ENCODE results near the gene SLC25A12.
"Not testable (repeated sequence)": the region's sequence is repeated elsewhere in the genome, so short reads cannot be mapped to it uniquely, and the experiment has no call there.

The SLC25A12 gene

DNA sequence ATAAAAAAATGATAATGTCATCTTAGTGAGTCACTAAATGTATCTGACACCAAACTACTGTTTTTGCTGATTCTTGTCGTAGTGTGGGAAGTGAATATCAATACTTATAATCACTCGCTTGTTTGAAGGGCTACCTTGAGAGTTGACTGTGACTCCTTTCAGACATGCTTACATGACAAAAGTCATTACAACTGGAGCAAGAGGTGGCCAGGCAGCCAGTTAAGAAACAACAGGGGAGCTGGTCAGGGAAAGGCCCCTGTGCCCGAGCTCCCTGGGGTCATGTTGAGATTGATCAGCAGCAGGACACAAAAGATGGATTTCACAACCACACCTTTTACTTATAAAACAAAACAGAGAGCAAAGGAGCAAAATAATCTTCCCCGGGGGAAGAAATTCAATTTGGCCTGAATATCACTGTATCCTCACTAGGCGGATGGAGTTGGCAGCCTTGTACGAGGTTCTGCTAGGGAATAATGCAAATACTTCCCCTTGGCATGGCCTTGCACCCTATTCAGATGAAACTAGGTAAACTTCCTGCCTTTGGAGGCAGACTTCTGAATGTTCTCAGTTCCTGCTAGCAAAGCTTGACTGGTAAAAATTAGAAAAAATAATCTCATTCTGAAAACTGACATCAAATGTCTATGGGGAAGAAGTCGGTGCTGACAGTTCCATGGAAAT lies 105.6 kb downstream of the SLC25A12 start:
- peak; percentile 14 for DNase-seq

DNA sequence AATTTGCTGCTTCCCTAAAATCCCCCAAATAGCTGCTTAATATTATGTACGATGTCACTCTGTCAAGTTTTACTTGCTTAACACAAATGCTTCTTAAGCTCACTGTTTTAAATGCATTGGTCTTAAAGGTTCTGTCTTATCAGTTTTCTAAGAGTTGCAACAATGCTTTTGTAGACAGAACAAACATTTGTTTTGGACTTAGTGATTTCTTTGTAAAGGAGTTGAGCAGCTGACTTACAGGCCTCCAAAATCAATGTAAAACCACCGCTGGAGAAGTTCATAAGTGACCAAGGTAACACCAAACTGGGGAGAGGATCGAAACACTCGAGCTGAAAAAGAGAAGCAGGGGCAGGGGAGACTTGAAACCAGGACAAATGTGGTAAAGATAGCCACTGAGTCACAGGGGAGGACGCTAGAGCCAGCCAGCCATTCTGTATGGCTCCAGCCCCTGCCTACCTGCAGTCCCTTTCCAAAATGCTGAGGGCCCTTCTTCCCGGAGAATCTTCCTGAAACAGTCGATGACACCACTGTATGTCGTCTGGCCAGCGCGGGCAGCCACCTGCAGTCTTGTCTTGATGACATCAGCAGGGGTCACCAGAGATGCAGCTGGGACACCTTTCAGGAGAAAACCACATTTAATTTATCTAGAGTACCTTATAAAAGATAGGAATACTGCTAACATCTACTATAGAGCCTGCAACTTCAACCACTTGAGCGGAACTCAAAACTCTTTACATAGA lies 106.5 kb downstream of the SLC25A12 start:
- DNase-seq, result no peak

DNA sequence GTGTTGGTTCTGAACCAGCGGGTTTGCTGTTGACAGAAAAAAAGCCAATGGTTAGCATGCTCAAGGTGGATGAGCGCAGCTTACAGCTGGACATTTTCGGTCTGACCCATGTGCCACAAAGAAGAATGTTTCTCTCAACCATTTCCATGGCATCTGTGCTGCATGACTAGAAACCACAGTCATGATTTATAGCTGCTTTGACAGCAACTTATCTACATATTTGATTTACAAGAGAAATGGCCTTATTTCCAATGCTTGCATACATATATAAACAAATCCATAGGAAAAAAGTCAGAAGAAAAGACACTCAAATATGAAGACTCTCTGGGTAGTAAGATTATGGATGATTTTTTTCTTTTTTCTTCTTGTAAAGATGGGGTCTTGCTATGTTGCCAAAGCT lies 108.6 kb downstream of the SLC25A12 start:
- DNase-seq, result no peak

DNA sequence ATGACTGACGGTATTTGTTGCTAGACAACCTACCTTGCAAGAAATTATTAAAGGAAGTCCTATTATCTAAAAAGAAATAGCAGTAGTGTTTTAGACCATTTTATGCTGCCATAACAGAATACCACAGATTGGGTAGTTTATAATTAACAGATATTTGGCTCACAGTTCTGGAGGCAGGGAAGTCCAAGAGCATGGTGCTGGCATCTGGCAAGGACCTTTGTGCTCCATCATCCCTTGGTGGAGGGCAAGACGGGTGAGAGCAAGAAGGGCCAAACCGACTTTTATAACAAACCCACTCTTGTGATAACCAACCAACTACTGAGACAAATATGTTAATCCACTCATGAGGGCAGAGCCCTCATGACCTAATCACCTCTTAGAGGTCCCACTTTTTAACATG lies 115.5 kb downstream of the SLC25A12 start:
- no peak for DNase-seq

DNA sequence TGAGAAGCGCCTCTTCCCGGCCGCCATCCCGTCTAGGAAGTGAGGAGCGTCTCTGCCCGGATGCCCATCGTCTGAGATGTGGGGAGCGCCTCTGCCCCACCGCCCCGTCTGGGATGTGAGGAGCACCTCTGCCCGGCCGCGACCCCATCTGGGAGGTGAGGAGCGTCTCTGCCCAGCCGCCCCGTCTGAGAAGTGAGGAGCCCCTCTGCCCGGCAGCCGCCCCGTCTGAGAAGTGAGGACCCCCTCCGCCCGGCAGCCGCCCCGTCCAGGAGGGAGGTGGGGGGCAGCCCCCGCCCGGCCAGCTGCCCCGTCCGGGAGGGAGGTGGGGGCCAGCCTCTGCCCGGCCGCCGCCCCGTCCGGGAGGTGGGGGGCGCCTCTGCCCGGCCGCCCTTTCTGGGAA lies 119.5 kb downstream of the SLC25A12 start:
- DNase-seq, result not testable (repeated sequence)

DNA sequence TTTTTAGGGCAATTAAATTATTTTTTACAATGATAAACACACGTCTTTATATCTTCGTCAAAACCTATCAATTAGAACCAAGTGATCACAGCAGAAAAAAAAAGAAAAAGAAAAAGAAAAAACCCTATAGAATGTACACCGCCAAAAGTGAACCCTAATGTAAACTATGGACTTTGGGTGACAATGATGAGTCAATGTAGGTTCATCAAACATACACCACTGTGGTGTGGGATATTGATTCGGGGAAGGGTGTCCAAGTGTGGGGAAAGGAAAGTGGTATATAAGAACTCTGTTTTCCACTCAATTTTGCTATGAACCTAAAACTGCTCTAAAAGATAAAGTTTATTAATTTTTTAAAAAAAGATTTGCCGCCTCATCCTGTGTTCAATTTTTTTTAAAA lies 121.7 kb downstream of the SLC25A12 start:
- DNase-seq, result no peak

DNA sequence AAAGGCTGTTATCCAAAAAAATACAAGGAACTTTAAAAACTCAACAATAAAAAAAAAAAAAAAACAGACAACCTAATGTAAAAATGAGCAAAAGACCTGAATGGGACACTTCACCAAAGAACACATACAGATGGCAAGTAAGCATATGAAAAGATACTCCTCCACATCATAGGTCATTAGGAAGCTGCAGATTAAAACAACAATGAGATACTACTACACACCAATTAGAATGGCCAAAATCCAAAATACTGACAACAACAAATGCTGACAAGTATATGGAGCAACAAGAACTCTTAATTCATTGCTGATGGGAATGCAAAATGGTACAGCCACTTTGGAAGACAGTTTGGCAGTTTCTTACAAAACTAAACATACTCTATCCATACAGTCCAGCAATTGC lies 122.6 kb downstream of the SLC25A12 start:
- DNase-seq, result no peak

DNA sequence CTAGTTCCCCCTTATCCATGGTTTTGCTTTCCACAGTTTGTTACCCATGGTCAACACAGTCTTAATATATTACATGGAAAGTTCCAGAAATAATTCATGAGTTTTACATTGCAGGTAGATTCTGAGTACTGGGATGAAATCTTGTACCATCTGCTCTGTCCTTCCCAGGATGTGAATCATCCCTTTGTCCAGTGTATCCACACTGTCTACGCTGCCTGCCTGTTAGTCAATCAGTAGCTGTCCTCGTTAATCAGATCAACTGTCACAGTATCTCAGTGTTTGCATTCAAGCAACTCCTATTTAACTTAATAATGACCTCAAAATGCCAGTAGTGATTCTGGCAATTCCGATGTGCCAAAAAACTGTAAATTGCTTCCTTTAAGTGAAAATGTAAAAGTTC lies 130.4 kb downstream of the SLC25A12 start:
- no peak for DNase-seq

DNA sequence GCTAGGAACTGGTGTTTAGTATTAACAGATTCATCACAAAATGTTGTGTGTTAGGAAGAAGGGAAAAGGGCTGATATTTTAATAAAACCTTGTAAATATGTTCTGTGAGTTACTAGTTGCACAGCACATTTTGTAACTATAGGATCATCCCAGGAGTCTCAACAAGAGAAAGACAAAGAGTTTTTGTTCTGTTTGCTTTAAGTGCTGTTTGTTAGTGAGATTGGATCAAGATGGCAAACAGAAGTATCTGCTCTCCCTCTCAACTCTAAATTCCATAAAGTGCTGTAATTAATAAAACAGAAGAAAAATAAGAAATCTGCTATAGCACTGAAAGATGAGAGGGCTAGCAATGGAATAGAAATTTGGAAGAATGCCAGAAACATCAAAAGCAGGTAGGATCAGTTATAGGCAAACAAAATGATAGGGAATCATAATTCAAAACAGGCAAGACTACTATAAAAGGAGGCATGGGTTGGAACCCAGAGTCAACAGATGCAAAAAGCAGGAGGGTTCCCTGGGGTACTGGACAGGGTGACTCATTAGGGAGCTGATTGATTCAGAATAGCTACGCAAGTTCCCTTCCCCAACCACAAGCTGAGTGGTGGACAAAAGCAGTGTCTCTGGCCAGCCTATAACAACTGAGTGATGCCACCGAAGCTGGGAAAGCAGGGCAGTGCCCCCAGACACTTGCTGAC lies 131.0 kb downstream of the SLC25A12 start:
- no peak for DNase-seq

DNA sequence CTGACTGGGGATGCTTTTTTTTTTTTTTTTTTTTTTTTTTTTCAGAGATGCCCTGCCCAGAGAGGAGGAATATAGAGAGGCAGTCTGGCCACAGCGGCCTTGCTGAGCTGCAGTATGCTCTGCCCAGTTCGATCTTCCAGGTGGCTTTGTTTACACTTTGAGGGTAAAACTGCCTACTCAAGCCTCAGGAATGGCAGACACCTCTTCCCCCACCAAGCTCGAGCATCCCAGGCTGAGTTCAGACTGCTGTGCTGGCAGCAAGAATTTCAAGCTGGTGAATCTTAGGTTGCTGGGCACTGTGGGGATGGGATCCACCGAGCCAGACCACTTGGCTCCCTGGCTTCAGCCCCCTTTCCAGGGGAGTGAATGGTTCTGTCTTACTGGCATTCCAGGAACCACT lies 132.9 kb downstream of the SLC25A12 start:
- DNase-seq, result not testable (repeated sequence)

DNA sequence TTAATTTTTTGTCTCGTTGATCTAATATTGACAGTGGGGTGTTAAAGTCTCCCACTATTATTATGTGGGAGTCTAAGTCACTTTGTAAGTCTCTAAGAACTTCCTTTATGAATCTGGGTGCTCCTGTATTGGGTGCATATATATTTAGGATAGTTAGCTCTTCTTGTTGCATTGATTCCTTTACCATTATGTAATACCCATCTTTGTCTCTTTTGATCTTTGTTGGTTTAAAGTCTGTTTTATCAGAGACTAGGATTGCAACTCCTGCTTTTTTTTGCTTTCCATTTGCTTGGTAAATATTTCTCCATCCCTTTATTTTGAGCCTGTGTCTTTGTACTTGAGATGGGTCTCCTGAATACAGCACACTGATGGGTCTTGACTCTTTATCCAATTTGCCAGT lies 135.3 kb downstream of the SLC25A12 start:
- not testable (repeated sequence) for DNase-seq

DNA sequence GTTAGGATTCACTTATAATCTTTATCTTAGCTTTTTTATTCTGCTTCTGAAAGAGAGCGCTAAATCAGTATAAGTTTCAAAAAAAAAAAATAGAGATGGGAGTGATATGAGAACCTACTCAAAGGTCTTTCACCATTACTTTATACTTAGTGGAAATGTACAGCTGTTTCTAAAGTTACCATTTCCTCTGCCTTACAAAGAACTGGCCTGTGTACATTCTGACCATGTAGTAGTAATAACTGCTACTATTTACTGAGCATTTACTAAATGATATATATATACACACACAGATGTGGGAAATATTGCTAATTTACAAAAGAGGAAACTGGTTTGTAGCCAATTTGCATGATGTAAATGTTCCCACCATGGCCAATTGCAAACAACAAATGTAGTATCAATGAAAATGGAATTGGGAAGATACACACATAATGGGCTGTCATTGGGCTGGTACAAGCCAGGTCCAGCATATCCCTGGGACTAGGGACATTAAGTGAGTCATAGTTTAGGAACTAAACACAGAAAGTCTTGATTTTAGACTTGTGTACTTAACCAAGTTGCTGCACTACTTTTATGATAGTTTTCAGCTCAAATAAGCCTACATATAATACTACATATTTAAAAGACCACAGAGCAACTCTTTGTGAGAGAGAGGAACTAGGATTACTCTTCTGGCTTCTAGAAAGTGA lies 139.6 kb downstream of the SLC25A12 start:
- no peak for DNase-seq

DNA sequence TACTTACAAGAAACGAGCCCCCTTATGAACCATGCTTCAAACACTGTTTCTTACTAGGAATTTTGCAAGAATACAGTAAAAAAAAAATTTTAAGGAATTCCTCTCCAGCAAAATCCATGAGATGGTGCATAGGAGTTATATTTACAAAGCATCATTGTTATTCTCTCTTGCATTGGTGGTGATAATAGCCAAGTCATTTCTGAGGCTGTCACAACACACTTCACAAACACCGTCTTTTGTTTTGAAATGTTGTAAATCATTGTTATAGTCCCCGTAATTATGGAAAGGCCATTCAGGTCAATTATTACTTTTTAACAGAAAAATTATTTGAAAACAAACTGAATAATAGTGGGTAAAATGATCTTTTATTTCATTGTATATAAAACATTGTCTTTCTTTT lies 146.7 kb downstream of the SLC25A12 start:
- no peak for DNase-seq

DNA sequence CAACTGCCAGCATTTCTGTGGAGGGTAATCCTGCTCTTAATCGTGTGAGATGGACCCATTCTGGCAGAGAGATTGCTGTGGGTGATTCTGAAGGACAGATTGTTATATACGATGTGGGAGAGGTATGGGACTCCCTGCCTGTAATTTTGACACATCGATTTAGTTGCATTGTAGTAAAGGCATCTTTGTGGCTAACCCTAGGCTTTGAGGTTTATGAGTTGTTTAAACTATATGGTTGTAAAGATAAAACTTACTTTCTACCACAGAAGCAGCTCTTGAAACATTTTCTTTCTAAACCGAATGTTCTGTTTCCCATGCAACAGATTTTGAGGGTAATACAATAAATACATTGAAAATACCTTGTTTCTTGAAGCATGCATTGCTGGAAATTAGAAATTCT lies 148.2 kb downstream of the SLC25A12 start:
- DNase-seq, result no peak

DNA sequence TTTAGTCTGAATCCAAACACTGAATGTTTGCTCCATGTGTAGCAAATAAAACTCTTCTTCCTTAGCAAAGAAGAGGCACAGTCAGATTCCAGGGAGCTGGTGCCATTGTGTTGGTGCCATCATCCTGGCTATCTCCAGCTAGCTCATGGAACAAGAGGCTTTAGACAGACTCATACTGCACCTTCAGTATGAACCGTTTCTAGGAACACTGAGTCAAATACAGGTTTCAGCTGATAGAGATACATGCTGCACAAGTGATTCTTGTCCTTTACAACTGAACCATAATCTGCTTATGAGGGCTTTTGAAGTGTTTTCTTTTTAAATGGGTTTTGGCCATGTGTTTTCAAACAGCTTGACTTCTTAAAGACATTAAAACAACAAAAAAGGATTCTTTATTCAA lies 148.9 kb downstream of the SLC25A12 start:
- DNase-seq, result no peak

DNA sequence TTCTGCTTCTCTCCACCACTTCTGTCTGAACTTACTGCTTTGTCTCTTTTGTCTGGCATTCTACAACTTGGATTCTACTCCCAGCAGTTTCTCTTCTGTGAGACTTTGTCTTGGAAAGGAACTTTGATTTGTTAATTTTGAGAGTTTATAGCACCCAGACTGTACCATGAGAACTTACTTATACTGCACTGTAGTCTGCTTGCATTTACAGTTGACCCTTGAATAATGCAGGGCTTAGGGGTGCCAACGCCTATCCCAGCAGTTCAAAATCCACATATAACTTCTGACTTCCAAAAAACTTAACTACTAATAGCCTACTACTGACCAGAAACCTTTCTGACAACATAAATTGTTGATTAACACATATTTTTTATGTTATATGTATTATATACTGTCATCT lies 151.3 kb downstream of the SLC25A12 start:
- DNase-seq, result no peak

DNA sequence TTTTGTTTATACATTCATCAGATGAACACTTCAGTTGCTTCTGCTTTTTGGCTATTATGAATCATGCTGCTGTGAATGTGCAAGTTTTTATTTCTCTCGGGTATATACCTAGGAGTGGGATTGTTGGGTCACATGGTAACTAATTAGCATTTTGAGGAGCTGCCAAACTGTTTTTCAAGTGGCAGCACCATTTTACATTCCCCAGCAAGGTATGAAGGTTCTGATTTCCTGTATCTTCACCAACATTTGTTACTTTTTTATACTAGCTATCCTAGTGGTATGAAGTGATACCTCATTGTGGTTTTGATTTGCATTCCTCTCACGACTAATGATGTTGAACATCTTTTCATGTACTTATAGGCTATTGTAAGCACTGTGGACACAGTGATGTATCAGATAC lies 152.9 kb downstream of the SLC25A12 start:
- DNase-seq, result no peak

DNA sequence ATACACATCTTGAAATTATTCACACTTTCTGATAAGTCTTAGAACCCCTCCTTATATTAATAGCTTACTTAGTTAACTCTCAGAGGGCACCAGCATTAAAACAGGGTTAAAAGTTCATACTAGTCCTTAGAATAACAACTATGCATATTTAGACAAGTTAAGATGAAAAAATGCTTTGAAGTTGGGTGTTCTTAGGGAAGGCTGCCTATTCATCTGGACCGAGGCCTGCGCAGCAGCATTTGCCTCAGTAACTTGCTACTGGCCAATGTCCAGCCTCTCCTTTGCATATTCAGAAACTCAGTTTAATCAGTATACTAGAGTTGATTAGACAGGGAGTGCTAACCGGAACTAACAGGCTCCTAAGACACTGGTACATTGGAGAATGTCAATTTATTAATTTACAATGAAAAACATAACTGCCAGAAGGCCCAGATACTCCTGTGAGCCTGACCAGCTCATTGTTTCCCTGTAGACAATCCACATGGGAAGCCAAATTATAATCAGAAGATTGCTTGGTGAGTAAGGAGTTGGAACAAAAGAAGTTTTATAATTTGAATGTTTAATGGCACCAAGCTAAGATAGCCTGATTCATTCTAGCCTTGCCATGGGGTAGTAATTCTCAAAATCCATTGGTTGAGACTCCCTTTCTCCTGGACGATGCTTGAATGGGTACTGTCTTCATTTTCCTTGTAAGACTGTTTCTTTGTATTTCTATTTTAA lies 157.9 kb downstream of the SLC25A12 start:
- no peak for DNase-seq

Measured in NCI-H1092 treated with DMSO at 0.1 percent for 48 hours (cell line).